WERI-Rb-1 (cell line): ENCODE data around the gene DEFB131B.

ENCODE experiments used
- DNase-seq: peaks from one replicate; pipeline ENCODE4 v3.0.0-alpha.2; 2020
- H3K27ac ChIP-seq: fragments of 250-450 bp; sonication (Bioruptor Pico); 2 replicates; pipeline ENCODE4 v1.5.1; 2020; ENCODE audit warnings: mild to moderate bottlenecking, moderate library complexity
- H3K27me3 ChIP-seq: fragments of 250-450 bp; sonication (Bioruptor Pico); 2 replicates; pipeline ENCODE4 v1.5.1; 2021; ENCODE audit warnings: mild to moderate bottlenecking, low read depth, moderate library complexity; ENCODE audit not compliant: insufficient read depth, severe bottlenecking
- H3K36me3 ChIP-seq: fragments of 250-450 bp; sonication (Bioruptor Pico); 2 replicates; pipeline ENCODE4 v1.5.1; 2020; ENCODE audit warnings: mild to moderate bottlenecking, moderate library complexity
- H3K4me3 ChIP-seq: 2 replicates; pipeline ENCODE4 v1.5.1; 2011; ENCODE audit warnings: low read depth, mild to moderate bottlenecking, control low read depth, low read length
- H3K9me3 ChIP-seq: fragments of 250-450 bp; sonication (Bioruptor Pico); 2 replicates; pipeline ENCODE4 v1.5.1; 2021; ENCODE audit warnings: mild to moderate bottlenecking, moderate library complexity; ENCODE audit not compliant: severe bottlenecking
- CTCF ChIP-seq: IDR thresholded peaks from 2 replicates; pipeline ENCODE4 v1.5.1; 2011; ENCODE audit warnings: low read depth, mild to moderate bottlenecking, control low read depth, inconsistent platforms, low read length

The DEFB131B gene

GRCh38 chr11:71927820-71928736 is 49.8 kb downstream of the DEFB131B start, which contains the start of gene XNDC1N:
Gene XNDC1N (minus strand): TSS chr11:71928594. CDS start chr11:71923353, 5,241 bp downstream.
- no peaks in the 10 kb centered on the region for H3K9me3 ChIP-seq
- peaks cover 13% of the 10 kb centered on the region for H3K36me3 ChIP-seq
- TF ChIP-seq CTCF: no peak
- peak; percentile 77 for DNase-seq
- H3K27me3 ChIP-seq: no peaks in the 10 kb centered on the region
- H3K4me3 ChIP-seq: peak within 1 kb of the TSS; percentile 88
- H3K27ac ChIP-seq: peak within 1 kb of the TSS; percentile 100

GRCh38 chr11:71928737-71929443 is 50.6 kb downstream of the DEFB131B start, which contains the start of gene RNF121:
Gene RNF121 (plus strand): TSS chr11:71929046. CDS start chr11:71929062, 16 bp downstream.
- H3K4me3 ChIP-seq: peak within 1 kb of the TSS; percentile 88
- no peak for TF ChIP-seq CTCF
- peak within 1 kb of the TSS; percentile 100 for H3K27ac ChIP-seq
- DNase-seq: peak; percentile 99
- H3K9me3 ChIP-seq: no peaks in the 10 kb centered on the region
- peaks cover 13% of the 10 kb centered on the region for H3K36me3 ChIP-seq
- no peaks in the 10 kb centered on the region for H3K27me3 ChIP-seq

- DNase-seq: peak; percentile 30
- H3K4me3 ChIP-seq: peak overlapping the region; percentile 88
- no peak for TF ChIP-seq CTCF
- no peaks in the 10 kb centered on the region for H3K27me3 ChIP-seq
- peak overlapping the region; percentile 100 for H3K27ac ChIP-seq
- H3K36me3 ChIP-seq: peaks cover 13% of the 10 kb centered on the region
- no peaks in the 10 kb centered on the region for H3K9me3 ChIP-seq
These were observed 51.2 kb downstream of the DEFB131B start for GRCh38 chr11:71929491-71929890.

DNA sequence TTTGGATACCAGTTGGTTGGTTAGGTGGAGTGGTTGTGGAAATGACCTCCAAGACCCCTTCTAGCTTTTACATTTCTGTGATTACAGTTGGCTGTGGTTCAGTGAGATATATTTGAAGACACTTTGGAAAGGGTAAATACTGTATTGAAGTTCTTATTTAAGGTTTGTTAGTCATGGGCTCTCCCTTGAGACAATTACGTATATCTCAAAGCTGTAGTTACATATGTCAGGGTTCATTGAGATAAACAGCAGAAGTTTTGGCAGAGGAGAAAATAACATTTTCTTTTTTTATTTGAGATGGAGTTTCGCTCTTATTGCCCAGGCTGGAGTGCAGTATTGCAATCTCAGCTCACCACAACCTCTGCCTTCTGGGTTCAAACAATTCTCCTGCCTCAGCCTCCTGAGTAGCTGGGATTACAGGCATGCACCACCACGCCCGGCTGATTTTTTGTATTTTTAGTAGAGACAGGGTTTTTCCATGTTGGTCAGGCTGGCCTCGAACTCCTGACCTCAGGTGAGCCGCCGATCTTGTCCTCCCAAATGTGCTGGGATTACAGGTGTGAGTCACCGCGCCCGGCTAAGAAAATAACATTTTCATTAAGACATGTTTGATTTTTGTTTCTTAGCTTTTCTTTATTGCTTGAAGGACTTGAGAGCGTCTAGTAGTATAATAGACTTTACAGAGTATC is 52.4 kb downstream of the DEFB131B start:
- no peak overlapping the region for H3K4me3 ChIP-seq
- DNase-seq: no peak
- no peak overlapping the region for H3K27ac ChIP-seq
- peaks cover 19% of the 10 kb centered on the region for H3K36me3 ChIP-seq
- TF ChIP-seq CTCF: no peak
- H3K27me3 ChIP-seq: no peaks in the 10 kb centered on the region
- no peaks in the 10 kb centered on the region for H3K9me3 ChIP-seq

DNA sequence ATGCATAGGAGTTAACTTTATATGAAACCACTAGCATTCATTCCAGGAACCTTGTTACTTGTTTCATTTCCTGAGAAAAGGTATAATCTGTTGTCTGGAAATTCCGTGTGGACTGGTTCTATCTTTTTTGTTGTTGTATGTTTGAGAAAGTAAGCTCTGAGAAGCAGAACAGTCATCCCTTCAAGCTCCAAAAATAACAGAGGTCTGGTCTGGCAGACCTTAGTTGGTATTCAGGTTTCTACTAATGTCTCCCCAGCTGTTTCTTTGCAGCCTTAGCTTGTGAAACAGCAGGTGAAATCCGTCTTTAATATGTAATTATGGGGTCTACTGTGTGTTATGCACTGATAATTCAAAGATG is 53.0 kb downstream of the DEFB131B start:
- no peak for TF ChIP-seq CTCF
- no peaks in the 10 kb centered on the region for H3K27me3 ChIP-seq
- peaks cover 17% of the 10 kb centered on the region for H3K36me3 ChIP-seq
- H3K9me3 ChIP-seq: no peaks in the 10 kb centered on the region
- DNase-seq: no peak
- no peak overlapping the region for H3K4me3 ChIP-seq
- H3K27ac ChIP-seq: no peak overlapping the region
